DMS79 (cell line): ENCODE measurements around the gene SERTM1.

ENCODE experiments used
- DNase-seq: peaks from one replicate; lab custom pipeline; 2025; lab: John Stamatoyannopoulos, UW

Gene SERTM1

GRCh38 chr13:36710396-36710795, 36.6 kb downstream of the SERTM1 start:
- DNase-seq: no peak

DNA sequence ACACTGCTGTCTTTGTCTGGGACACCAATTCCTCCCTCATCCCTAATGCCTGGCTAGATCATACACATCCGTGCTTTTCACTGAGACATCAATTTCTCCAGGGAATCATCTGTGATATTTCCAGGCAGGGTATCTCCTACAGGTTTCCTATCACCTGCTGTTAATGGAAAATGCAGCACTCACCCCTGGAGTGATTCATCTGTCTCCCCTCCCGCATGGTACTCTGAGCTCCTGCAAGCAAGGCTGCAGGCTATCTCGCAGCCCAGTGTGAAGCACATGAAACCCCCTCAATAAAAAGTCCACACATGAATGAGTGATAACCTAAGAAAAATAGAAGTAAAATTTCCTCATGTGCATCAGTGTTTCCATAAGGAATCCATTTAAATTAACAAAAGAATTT, 38.5 kb downstream of the SERTM1 start:
- DNase-seq: no peak

GRCh38 chr13:36712770-36713169, 39.0 kb downstream of the SERTM1 start:
- no peak for DNase-seq

- DNase-seq: no peak
Measured at GRCh38 chr13:36713887-36714286, 40.1 kb downstream of the SERTM1 start.

GRCh38 chr13:36715841-36716240, 42.0 kb downstream of the SERTM1 start:
- DNase-seq: no peak

DNA sequence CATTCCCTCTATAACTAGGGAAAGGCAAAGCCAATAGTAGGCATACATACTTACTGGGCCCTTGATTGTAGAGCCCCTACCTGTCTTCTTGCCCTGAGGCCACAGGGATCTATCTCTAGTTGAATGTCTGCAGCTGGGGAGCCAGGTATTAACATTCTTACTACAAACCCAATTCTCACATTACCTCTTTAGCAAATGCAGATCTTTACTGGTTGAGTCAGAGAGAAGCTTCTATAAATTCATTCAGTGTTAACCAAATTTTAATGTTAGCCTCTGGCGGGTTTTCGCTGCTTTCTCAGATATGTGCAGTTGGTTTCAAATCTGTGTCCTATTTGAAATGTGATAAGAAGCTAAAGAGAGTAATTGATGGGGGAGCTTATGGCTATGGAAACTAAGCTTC, 43.2 kb downstream of the SERTM1 start:
- no peak for DNase-seq

DNA sequence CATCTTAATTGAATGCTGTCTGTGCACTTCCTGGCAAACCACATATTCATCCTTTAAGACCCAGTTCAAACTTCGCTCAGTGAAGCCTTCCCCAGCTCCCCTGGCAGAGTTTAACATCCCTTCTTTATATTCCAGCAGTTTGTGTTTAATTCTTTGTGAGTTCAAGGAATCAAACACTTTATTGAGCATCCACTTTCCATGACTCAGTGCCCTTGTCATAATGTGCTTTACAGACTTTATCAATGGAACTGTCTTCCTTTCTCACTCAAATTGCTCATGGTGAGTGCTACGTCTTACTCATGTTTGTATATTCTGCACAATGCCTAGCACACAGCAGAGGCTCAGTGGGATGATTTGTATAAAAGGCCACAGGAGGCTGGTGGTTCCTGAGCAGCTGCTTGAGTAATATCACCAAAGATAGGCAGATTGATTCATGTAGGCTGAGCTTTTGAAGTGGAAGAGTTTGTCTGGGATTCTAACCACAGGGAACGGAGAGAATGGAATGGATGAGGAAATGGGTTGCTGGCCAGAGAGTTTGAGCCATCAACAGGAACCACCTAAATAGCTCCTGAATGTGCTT, 44.2 kb downstream of the SERTM1 start:
- no peak for DNase-seq

GRCh38 chr13:36718686-36719085, 44.9 kb downstream of the SERTM1 start:
- DNase-seq: no peak

DNA sequence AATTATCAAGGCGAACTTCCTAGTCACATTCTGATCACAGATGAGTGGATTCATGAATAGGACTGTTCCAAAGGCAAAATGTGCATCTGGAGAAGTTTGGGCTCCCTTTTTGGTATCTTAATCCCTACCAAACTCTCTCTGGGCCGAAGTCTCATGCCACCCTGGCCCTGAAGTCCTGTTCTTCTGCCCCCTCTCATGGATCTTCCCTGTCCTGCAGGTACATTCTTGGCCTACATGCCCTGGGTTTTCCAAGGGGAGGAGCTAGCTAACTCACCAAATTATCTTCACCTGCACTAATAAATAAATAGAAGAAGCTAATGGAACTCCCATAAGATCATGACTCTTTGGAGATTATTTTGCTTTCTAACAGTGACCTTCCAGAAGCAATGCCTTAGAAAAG, 50.3 kb downstream of the SERTM1 start:
- DNase-seq: no peak

DNA sequence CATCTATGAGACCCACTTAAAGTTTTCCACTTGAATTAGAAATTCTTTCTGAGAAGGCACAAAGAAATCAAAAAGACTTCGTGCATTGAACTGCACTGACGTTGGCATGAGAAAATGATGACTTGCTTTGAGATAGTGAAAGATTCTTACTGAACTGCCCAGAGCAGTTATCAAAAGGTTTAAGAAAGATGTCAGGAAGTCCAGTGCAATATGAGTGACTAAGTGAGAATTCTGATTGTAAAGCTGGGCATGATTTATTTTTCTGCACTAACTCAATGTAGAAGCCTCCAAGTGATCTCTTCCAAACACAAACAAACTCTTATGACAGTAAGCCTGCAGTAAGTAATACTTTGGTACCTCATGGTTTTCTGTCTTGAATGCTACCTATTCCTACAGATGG, 52.1 kb downstream of the SERTM1 start:
- DNase-seq: no peak

GRCh38 chr13:36728006-36728405, 54.2 kb downstream of the SERTM1 start:
- DNase-seq: no peak

DNA sequence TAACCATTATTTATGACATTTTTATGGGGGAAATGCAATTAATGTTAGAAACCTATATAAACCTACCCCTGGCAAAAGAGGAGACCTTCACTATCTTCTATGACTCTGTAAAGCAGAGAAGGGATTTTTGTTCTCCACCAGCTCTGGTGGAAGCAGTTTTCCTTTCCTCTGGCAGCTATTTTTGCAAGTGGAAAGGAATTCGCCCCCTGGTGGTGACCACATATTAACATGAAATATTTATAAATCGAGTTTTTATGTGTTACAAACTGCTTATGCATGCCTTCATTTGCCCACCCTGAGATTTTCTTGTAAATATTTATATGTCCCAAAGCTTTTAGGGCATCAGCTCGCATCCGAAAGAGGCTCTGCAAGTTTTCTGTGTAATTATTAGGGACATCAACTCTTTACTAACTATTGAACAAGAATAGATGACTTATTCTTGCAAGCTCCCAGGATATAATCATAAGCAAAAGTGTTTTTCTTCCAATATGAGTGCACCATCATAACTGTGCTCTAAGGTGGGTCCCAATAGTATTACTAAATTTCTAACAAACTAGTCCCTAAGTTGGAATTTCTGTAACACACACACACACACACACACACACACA, 62.4 kb downstream of the SERTM1 start:
- no peak for DNase-seq

GRCh38 chr13:36737524-36738083, 63.8 kb downstream of the SERTM1 start:
- no peak for DNase-seq

- no peak for DNase-seq
Measured at GRCh38 chr13:36745436-36745835, 71.6 kb downstream of the SERTM1 start.

DNA sequence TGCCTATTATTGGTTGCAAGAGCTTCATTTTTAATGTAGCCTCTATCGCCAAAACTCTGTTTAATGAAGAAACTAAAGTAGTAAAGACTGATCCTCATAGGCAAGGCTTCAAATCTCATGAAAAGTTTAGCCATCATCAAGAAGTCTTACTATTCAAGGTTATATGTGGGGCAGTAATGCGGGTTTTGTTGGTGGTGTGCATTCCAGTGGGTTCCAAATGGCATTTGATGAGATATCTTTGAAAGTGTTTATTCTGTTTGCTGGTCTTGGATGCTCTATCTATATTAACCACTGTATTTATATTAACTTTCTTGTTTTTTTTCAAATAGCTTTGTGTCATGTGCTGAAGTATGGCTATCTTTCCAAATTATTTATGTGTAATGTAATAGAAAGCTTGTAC, 72.2 kb downstream of the SERTM1 start:
- no peak for DNase-seq
